CD4-positive, alpha-beta T cell treated with Interleukin-21 for 1 hour (primary cell): ENCODE results near the gene SRP9.
A peak's percentile ranks its signal among the peaks of the same experiment; 100 is the strongest.

Experiments used
- DNase-seq: peaks from one replicate; pipeline ENCODE4 v3.0.0-alpha.2; 2020

SRP9 gene, protein sequence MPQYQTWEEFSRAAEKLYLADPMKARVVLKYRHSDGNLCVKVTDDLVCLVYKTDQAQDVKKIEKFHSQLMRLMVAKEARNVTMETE

DNA sequence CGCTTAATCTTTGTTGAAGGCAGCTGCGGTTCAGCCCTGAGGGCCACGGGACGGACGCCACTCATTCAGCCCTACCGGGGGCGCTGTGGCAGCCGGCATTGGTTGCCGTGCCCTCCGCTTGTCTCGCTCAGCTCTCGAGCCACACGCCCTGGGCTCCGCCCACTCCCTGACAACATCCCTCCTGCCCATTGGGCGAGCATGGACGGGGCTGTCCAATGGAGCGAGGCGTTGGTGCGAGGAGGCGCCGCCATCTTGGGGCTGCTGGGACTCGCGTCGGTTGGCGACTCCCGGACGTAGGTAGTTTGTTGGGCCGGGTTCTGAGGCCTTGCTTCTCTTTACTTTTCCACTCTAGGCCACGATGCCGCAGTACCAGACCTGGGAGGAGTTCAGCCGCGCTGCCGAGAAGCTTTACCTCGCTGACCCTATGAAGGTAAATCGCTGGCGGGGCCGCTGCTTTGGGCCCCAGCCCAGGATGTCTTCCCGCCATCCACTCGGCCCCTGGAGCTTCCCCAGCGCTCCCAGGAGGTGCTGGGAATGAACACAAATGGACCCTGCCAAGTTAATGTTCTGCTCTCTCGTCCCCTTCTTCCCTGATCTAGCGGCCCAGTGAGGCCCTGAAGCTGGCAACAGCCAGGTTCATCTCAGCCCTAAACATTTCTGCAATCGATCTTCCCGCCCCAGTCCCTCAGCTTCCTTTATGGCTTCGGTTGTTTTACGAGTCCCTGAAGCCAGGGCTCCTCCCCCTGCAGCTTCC is at the start of gene SRP9:
Gene SRP9 (plus strand): TSS at position 244 of the 754 bp plus-strand sequence. CDS start 115 bp downstream, at position 359.
- peak; percentile 99 for DNase-seq

DNA sequence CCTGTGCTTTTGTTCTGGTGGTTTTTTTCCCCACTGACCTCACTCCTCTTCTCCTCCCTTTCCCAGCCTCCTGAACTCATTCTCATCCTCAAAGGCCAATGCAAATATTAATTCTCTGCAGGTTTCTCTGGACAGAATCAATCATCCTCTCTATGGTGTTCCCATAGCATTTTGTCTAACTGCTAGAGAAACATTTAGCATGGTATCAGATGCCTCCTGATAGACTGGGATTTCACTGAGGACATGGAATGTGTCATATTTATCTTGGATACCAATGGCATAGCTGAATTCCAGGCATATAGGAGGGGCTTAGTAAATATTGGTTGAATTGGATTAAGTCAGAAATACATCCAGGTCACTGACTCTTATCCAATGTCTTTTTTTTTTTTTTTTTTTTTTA is 46.1 kb upstream of the SRP9 start:
- no peak for DNase-seq

DNA sequence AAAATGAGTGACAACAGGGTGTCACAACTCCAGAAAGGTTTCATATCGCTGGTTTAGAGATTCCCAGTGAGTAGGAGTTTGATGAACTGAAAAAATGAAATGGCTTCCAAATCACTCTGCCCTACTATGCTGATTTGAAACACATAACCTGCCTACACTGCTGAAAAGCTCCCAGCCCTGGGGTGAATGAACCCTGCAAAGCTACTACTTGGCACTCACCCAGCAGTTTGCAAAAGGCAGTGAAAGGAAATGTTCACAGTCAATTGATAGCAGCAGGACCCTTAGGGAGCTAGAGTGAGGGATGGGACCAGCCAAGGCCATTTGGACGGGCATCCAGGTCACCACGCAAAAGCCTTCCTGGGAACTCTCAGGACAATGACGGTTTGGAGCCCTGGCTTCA is 44.4 kb upstream of the SRP9 start:
- DNase-seq: no peak

DNA sequence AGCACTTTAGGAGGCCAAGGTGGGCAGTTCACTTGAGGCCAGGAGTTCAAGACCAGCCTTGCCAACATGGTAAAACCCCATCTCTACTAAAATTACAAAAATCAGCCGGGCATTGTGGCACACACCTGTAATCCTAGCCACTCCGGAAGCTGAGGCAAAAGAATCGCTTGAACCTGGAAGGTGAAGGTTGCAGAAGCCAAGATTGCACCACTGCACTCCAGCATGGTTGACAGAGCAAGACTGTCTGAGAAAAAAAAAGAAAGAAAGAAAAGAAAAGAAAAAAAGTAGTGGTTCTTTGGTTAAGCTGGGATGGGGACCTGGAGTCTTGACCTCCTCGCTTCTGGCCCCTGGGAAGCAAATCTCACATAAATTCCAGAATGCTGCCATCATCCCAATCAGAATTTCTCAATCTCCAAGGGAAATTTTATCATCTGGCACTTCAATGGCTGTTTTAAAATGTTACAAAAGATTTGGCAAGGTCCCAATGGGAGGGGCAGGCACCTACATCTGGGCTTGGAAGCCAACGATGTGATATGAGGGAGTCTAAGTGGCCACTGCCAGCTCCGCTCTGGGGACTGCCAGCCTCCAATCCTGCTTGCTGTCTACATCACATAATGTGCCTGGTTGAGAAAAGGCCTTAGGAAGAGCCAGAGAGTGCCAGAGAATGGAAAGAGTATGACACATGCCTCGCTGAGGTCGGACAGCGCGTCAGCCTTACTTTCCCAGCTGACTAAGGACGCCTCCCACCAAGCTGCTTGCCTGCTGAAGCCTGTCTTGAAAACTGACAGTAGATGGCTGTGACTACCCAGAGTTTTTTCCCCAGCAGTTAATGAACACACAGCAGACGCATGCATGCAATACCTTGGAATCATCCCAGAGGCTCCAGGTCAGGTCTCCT is 42.1 kb upstream of the SRP9 start:
- DNase-seq: no peak

DNA sequence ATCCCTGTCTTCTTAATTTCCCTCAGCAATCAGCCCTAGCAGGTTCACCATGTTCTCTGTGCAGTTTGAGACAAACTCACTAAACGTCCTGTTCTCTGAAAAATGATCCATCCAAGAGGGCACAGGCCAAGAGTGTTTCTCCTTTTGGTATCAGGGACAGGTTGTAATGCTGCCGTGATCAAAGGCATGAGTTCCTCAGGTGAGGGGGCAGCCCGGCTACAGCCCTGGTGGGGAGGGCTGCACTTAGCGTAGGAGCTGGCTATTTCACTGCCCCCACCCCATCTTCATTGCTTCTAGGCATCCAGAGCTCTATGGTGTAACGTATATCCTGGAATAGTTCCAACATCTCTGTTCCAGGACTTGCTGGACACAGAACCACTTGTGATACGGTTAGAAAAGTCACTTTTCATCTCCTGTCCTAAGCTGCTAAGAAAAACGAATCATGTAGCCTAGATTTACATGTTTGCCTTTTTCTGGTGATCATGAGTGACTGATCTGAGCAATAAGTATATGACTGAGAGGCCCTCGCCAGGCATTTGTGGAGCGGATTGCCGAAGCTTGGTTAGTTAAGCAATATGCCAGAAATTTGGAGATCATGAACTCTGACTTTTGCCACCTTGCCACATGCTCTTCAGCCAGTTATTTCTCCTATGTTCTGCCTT is 41.1 kb upstream of the SRP9 start:
- DNase-seq: no peak

DNA sequence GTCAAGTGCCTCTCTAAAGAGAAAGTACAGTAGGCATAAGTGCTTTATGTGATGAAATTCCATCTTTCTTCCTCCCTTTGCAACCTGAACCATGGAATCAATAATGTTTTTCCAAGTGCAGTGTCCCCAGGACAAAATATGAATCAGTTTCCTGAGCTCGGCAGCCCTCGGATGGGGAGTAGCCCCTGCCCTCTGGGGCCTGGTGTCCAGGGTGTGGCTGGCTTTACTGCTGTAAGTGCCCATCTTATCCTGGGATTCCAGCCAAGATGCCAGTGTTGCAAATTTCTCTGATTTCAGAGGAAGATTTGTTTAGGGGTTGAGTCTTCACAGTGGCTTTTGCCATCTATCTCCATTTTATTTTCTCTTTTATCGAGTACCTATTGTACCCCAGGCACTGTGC is 40.5 kb upstream of the SRP9 start:
- no peak for DNase-seq

DNA sequence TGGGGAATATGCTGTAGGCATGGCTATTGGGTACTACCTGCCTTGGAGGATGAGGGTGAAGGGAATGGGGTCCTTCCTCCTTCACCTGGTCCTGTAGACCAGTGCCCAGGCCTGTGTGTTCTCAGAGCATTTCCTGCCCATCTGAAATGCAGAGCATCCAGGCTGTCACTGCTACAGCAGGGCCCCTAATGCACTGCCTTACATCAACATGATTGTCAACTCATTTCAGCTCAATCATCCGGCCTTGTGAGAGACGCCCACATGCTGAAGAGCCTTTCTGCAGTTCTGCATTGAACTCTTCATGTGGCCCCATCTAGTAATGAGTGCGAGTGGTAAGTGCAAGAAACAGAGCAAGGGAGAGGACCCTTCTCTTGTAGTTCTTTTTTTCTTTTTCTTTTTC is 39.8 kb upstream of the SRP9 start:
- DNase-seq: no peak

DNA sequence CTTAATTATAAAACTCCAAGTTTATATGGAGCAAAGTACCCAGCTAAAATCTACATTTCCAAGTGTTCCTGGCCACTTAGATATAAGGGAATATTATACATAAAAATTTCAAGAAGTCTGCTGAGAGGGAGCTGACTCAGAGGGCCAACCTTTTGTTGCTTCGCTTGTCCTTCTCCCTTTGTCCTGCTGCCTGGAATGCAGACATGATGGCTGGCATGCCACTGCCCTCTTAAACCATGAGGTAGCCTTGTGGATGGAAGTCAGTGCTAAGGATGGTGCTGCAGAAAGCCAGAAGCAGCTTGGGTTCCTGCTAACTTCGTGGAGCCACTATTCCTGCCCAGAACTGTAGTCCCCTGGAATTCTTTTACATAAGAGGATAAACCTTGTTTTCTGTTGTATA is 38.9 kb upstream of the SRP9 start:
- no peak for DNase-seq

DNA sequence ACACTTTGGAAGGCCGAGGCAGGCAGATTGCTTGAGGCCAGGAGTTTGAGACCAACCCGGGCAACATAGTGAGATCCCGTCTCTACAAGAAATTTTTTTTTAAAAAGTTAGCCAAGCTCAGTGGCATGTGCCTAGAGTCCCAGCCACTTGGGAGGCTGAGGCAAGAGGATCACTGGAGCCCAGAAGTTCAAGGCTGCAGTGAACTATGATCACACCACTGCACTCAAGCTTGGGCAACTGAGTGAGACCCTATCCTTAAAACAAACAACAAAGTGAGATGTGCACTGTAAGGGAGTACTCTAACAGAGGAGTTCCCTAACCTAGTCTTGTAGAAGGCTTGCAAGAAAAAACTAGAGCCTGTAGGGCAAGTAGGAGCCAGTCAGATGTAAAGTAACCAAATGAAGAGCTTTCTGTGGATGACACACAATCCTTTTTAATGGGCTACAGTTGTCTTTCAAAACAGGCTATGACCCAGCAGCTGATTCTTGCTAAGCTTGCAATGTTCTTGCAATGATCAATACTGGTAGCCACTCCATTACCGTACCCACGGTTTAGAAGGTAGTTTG is 38.0 kb upstream of the SRP9 start:
- no peak for DNase-seq

DNA sequence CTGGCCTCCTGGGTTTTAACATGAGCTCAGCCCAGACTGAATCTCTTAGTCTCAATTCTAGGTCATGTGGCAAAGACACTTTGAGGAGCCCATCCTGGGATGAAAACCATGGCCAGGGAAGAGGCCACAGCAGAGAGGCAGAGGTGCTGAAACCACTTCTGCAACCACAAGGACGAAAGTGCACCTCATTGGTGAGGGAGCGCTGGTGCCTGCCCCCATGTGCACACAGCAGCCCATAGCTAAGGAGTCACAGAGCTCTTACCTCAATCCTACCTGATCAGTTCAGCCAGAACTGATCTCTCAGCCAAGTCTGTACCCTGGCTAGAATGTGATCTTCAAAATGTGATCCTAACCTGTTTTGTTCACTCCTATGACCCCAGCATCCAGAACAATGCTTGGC is 32.9 kb upstream of the SRP9 start:
- DNase-seq: no peak

DNA sequence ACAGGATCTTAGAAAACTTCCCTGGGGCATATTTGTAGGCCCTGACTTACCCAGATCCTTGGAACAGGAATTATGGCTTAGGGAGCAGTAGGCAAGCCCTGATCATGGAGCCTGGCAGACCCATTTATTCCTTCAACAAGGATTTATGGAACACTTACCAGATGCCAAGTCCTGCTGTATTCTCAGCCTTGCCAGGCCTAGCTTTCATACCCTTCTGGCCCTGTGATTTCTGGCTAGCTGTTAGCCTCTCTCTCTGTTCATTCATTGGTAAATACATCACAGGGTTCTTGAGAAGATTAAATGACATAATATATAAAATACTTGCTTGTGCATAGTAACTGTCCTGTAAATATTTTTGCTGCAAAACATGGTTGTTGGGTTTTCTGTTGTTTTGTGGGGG is 32.4 kb upstream of the SRP9 start:
- DNase-seq: no peak

DNA sequence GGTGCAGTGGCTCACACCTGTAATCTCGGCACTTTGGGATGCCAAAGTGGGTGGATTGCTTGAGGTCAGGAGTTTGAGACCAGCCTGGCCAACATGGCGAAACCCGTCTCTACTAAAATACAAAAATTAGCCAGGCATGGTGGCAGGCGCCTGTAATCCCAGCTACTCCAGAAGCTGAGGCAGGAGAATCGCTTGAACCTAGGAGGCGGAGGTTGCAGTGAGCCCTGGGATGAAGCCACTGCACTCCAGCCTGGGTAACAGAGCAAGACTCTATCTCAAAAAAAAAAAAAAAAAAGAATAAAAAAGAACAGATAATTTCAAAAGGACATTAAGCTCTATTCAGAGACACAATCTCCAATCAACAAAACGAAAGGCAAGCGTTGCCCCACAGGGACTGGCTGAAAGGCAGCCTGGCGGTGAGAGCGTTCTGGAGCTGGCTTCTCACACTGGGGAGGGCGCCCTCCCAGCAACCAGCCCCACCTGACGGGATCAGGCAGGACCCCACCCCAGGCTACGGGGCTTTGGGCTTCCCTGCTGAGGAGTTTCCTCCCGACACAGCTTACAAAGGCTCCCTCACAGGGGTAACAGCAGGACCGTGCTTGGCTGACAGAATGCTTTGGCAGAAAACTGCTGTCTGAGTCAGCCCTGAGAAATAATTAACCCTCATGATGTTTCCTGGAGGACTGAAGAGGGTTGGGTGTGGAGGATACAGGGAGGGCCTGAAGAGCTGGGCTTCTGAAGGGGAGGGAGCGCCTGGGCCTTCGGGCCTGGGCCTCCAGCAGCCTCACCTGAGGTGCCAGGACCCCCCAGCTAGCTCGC is 31.1 kb upstream of the SRP9 start:
- no peak for DNase-seq

DNA sequence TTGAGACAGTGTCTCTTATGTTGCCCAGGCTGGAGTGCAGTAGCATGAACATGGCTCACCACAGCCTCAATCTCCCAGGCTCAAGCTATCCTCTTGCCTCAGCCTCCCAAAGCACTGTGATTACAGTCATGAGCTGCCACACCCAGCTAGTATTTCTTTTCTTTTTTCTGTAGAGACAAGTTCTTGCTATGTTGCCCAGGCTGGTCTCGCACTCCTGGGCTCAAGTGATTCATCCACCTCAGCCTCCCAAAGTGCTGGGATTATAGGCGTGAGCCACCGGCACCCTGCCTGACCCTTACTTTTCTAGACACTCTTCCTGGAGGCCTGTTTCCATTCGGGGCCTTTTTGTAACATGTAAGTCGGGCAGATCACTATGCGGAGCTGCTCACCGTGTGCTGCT is 30.1 kb upstream of the SRP9 start:
- no peak for DNase-seq

DNA sequence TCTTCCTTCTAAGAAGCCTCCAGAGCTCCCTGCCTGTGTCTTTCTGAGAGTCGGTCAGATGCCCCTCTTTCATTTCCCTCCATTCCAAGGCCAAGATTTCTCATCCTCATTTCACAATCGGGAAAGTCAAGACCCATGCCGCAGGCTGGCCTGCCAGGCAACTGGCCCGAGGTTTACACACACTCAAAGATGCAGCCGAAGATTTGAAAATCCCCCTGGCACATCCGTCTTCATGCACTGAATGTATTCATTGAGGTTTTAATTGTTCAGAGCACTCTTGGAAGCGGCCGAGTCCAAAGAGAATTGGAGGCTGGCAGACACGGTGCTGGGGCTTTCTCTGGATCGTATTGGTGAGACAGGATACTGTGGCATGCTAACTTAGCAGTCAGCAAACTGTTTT is 29.1 kb upstream of the SRP9 start:
- DNase-seq: no peak

DNA sequence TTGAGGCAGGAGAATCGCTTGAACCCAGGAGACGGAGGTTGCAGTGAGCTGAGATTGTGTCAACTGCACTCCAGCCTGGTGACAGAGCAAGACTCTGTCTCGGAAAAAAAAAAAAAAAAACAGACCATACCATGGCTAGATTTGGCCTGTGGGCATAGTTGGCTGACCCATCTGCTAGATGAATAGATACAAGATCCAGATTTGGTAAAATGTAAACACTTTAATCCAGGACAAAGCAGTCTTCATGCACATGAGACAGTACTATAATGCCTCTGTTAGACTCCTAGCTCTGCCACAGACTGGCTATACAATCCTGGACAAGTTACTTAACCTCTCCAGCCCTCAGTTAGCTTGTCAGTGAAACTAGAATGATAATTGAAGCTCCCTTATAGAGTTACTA is 27.9 kb upstream of the SRP9 start:
- DNase-seq: no peak

DNA sequence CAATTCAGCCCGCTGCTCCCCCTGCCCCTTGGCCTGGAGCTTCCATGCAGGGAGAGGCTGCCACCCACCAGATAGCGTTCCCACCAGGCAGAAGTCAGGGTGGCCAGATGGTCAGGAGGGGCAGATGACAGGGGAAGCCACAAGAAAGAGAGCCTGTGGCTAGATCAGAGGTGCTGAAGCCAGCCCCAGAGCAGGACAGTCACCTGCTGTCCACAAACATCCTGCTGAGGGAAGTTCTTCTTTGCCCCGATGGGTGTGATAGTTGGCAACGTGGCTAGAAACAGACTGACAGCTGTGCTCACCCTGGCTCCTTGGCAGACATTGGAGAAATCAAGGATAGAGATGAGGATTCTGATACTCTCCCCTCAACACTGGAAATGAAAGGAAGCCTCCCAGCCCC is 27.2 kb upstream of the SRP9 start:
- DNase-seq: no peak

DNA sequence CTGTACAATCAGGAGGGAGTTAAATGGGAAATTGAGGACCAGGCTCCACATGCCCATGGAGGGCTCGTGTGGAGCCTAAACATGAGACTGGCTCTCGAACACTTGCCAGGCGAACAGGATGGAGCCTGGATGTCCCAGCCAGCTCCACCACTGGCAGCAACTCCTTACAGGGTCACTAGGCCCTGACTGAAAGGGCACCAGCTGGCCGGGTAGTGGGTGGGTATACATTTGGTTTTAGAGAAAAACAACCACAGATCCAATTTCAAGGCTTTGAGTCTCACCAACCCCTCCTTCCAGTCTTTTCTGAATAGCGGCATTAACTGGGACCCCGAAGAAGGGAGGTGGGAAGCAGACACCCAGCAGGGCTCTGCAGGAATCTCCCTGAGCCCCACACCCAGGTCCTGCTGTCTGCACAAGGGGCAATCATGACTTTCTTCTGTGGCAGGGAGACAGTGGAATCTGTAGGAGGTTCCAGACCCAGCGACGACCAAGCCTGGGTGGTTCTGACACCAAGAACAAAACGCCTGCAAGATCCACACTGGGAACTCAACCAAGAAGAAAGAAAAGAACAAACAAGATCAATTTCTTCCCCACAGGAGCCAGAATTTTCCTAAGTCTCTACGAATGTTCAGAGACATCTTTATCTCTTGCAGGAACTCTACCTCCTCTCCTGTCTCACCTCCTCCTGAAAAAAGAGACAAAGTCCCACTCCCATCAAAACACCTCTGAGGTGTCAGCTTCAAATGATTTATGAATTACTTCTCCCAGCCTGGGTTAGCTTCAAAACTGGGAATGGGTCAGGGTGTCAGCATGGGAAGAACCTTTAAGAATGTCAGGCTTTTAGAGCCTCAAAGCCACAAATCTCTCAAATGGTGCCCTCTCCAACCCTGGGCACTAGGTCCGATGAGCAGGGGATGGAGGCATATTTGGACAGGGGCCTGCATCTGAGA is 26.5 kb upstream of the SRP9 start:
- DNase-seq: no peak

DNA sequence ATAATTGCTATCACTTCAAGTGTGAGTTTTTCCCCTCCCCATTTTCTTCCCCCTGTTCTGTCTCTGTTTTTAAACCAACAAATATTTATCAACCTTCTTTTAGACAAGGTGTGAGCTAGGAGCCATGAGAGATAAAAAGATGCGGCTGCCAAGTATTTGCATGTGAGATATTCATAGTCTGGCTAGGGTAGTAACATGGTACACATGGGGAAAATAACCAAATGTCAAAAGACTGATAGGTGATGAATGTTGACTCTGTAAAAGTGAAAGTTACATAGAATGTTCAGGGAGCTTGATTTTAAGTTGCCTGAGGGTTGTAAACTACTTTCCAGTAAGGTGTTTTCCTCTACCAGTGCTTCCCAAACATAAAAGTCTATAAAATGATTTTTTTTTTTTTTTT is 25.4 kb upstream of the SRP9 start:
- no peak for DNase-seq

DNA sequence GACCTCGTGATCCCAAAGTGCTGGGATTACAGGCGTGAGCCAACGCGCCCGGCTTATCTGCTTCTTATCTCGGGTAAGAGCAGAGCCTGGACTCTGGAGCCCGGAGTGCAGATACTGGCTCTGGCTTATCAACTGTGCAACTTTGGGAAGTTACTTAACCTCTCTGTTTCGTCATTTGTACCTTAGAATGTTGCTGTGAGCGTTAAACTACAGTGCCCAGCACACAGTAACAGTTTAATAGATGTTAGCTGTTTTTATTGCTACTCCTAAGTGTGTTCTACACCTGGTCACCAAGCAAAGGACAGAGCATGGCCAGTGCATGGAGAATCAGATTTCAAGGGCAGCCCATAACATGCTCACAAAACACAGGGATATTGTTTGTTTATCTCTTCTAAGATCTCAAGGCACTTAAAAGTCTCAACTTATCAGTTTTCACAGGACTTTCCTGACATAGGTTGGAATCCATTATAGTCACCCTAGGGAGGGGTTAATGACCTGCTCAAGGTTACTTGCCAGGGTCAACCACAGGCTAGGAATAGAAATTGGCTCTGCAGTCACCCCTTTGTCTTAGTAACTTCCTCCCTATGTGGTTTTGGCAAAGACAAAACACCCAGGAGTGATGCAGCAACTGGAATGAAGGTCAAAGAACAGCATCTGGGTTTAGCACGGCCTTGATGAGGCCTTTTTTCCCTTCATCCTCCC is 22.5 kb upstream of the SRP9 start:
- no peak for DNase-seq

DNA sequence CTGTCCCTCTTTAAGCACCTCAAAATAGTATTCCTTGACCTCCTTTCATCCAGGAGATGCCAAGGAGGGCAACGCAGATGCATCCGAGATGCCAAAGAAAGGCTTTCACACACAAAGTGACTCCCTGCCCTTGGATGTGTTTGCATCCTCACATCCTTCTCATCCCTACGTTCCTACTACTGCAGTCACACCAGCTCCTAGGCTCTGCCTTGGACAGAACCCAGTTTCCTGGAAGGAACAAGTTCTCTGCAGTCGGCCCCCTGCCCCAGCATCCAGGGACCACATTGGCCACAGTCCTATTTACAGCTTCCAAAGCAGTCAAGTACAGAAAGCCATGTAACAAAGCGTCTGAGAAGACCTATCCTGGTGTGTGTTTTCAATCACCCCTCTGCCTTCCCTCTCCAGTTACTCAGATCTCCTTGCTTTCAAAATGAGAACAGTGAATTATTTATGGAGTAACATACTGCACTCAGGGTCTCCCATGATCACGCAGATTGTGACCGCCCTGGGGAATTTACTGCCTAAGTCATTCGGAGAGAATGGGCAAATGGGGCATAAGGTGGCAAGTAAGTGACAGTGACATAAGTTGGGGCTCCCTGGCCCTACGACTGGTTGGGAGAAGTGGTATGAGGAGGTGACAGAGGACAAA is 21.8 kb upstream of the SRP9 start:
- no peak for DNase-seq
